NCI-H2171 (cell line): ENCODE results near the gene SPPL2B.

ENCODE experiments used
- DNase-seq: peaks from one replicate; lab custom pipeline; 2025; lab: John Stamatoyannopoulos, UW

SPPL2B gene

GRCh38 chr19:2355168-2356035 lies 26.9 kb downstream of the SPPL2B start:
- DNase-seq = no peak

GRCh38 chr19:2356036-2356646 lies 27.7 kb downstream of the SPPL2B start:
- no peak for DNase-seq

GRCh38 chr19:2357279-2358206 lies 29.1 kb downstream of the SPPL2B start:
- no peak for DNase-seq

GRCh38 chr19:2358548-2359173 lies 30.2 kb downstream of the SPPL2B start:
- DNase-seq = no peak

- DNase-seq = no peak
These were observed 31.7 kb downstream of the SPPL2B start, which contains the start of gene TMPRSS9 for GRCh38 chr19:2359992-2360685. TMPRSS9 (plus strand) TSS chr19:2360265; CDS start chr19:2389786, 29,521 bp downstream.

- no peak for DNase-seq
These were observed 32.3 kb downstream of the SPPL2B start for GRCh38 chr19:2360833-2361232.

GRCh38 chr19:2361246-2362045 lies 33.0 kb downstream of the SPPL2B start:
- no peak for DNase-seq

GRCh38 chr19:2362046-2362969 lies 33.8 kb downstream of the SPPL2B start:
- no peak for DNase-seq

- no peak for DNase-seq
These were observed 34.5 kb downstream of the SPPL2B start for GRCh38 chr19:2362970-2363300.

GRCh38 chr19:2363419-2363818 lies 34.9 kb downstream of the SPPL2B start:
- no peak for DNase-seq

- DNase-seq = no peak
These were observed 36.9 kb downstream of the SPPL2B start for GRCh38 chr19:2365201-2365970.

GRCh38 chr19:2371656-2372055 lies 43.2 kb downstream of the SPPL2B start:
- no peak for DNase-seq

GRCh38 chr19:2372076-2372612 lies 43.7 kb downstream of the SPPL2B start:
- no peak for DNase-seq

- no peak for DNase-seq
These were observed 46.3 kb downstream of the SPPL2B start for GRCh38 chr19:2374808-2375207.

GRCh38 chr19:2375353-2376121 lies 47.1 kb downstream of the SPPL2B start:
- no peak for DNase-seq

- no peak for DNase-seq
These were observed 48.5 kb downstream of the SPPL2B start for GRCh38 chr19:2376784-2377519.

GRCh38 chr19:2380567-2380966 lies 52.1 kb downstream of the SPPL2B start:
- DNase-seq = no peak
